HEK293T (cell line): ENCODE results near the gene MAP7.
"Not testable (repeated sequence)": the region's sequence is repeated elsewhere in the genome, so short reads cannot be mapped to it uniquely, and the experiment has no call there.

ENCODE experiments used
- FOXK2 ChIP-seq: fragments of 450-650 bp; IDR thresholded peaks from 2 replicates; pipeline ENCODE4 v1.6.1; 2016; ENCODE audit warnings: mild to moderate bottlenecking
- SP1 ChIP-seq: fragments of 450-650 bp; IDR thresholded peaks from 2 replicates; pipeline ENCODE4 v1.6.1; 2017

DNA sequence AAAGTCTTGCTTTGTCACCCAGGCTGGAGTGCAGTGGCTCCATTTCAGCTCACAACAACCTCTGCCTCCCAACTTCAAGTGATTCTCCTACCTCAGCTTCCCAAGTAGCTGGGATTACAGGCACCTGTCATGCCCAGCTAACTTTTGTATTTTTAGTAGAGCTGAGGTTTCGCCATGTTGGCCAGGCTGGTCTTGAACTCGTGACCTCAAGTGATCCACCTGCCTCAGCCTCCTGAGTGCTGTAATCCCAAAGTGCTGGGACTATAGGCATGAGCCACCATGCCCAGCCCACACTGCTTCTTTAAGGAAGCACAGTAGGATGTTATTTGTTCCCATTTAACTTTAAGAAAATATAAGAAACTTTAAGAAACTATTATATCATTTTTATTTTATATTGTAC is 35.3 kb upstream of the MAP7 start:
- TF ChIP-seq SP1, FOXK2: not testable (repeated sequence)
